HepG2 (cell line): ENCODE measurements around the gene TRPC6.

Source experiments
- CTCF ChIP-seq: sonication (generic); formaldehyde crosslinking; IDR thresholded peaks from 2 replicates; pipeline ENCODE4 v1.5.0; 2020; ENCODE audit warnings: mild to moderate bottlenecking, missing genetic modification reagents, moderate library complexity
- IRF2 ChIP-seq: IDR thresholded peaks from 2 replicates; pipeline ENCODE4 v1.6.1; 2018; ENCODE audit warnings: missing genetic modification reagents, missing compliant biosample characterization
- JARID2 ChIP-seq: sonication (generic); formaldehyde crosslinking; IDR thresholded peaks from 2 replicates; pipeline ENCODE4 v1.8.1; 2023; ENCODE audit warnings: missing genetic modification reagents, inconsistent platforms; ENCODE audit not compliant: insufficient replicate concordance
- JUN ChIP-seq: sonication (generic); formaldehyde crosslinking; IDR thresholded peaks from 2 replicates; pipeline ENCODE4 v1.4.0; 2020; ENCODE audit warnings: mild to moderate bottlenecking, missing genetic modification reagents
- PATZ1 ChIP-seq: sonication (generic); formaldehyde crosslinking; IDR thresholded peaks from 2 replicates; pipeline ENCODE4 v1.4.0; 2020; ENCODE audit warnings: missing genetic modification reagents
- POLR2A ChIP-seq, 2 experiments: IDR thresholded peaks; 2 replicates each; pipeline ENCODE4 v1.6.1; 2011; ENCODE audit warnings: low read depth in 2 of 2, low read length in 2 of 2, mild to moderate bottlenecking in 1 of 2, moderate library complexity in 1 of 2; ENCODE audit not compliant: insufficient read depth in 1 of 2
- SIX4 ChIP-seq: sonication (generic); formaldehyde crosslinking; IDR thresholded peaks from 2 replicates; pipeline ENCODE4 v1.4.0; 2020; ENCODE audit warnings: missing genetic modification reagents
- TF ChIP-seq, protein P1 (sequence below): sonication (generic); formaldehyde crosslinking; IDR thresholded peaks from 2 replicates; pipeline ENCODE4 v1.4.0; 2020; ENCODE audit warnings: low read depth, mild to moderate bottlenecking, missing genetic modification reagents

GRCh38 chr11:101528541-101528940 lies 55.3 kb downstream of the TRPC6 start:
- TF ChIP-seq, protein P1, sequence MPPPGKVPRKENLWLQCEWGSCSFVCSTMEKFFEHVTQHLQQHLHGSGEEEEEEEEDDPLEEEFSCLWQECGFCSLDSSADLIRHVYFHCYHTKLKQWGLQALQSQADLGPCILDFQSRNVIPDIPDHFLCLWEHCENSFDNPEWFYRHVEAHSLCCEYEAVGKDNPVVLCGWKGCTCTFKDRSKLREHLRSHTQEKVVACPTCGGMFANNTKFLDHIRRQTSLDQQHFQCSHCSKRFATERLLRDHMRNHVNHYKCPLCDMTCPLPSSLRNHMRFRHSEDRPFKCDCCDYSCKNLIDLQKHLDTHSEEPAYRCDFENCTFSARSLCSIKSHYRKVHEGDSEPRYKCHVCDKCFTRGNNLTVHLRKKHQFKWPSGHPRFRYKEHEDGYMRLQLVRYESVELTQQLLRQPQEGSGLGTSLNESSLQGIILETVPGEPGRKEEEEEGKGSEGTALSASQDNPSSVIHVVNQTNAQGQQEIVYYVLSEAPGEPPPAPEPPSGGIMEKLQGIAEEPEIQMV (CRISPR knock-in tag) = no peak
- no peak for TF ChIP-seq POLR2A (IDR thresholded peaks at IDR 0.05; ENCODE audit: insufficient read depth in 1 of 2, low read depth in 2 of 2, low read length in 2 of 2)
- TF ChIP-seq JUN = no peak
- TF ChIP-seq CTCF (CRISPR knock-in tag) = no peak
- no peak for TF ChIP-seq IRF2
- TF ChIP-seq SIX4 (CRISPR knock-in tag) = no peak
- no peak for TF ChIP-seq PATZ1 (CRISPR knock-in tag)
- no peak for TF ChIP-seq JARID2
